HFF-Myc (cell line): ENCODE results near the gene CNIH2.
"Not testable (repeated sequence)": the region's sequence is repeated elsewhere in the genome, so short reads cannot be mapped to it uniquely, and the experiment has no call there.

Experiments
- DNase-seq: peaks from one replicate; pipeline ENCODE4 v3.0.0-alpha.2; 2011; ENCODE audit warnings: low read depth; ENCODE audit errors: extremely low read depth
- H3K4me3 ChIP-seq: replicated peaks from 2 replicates; pipeline ENCODE4 v1.5.1; 2011; ENCODE audit warnings: low read depth, mild to moderate bottlenecking, control low read depth, low read length
- TF ChIP-seq, protein P1 (sequence below): IDR thresholded peaks from 2 replicates; pipeline ENCODE4 v1.5.1; 2012; ENCODE audit warnings: mild to moderate bottlenecking, low read depth, low read length, control low read depth; ENCODE audit errors: missing control alignments

The CNIH2 gene

DNA sequence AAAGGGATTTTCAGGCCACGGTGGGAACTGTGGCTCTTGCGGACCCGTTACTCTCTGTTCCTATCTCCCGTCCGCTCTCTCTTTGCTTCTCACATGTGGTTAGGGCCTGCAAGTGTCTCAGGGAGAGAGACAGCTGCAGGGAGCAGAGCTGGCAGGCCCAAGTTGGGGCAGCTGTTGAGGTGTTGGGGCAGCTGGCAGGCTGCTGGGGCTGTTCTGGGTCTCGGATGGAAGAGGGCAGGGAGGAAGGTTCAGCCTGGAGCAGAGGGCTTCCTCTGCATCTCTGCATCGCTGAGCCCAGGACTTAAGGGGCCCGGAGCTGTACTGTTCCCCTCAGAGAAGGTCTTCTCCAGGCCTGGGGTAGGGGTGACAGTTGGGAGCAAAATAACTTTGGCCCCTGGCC lies 2.6 kb upstream of the CNIH2 start:
- no peak for DNase-seq
- TF ChIP-seq, protein P1, sequence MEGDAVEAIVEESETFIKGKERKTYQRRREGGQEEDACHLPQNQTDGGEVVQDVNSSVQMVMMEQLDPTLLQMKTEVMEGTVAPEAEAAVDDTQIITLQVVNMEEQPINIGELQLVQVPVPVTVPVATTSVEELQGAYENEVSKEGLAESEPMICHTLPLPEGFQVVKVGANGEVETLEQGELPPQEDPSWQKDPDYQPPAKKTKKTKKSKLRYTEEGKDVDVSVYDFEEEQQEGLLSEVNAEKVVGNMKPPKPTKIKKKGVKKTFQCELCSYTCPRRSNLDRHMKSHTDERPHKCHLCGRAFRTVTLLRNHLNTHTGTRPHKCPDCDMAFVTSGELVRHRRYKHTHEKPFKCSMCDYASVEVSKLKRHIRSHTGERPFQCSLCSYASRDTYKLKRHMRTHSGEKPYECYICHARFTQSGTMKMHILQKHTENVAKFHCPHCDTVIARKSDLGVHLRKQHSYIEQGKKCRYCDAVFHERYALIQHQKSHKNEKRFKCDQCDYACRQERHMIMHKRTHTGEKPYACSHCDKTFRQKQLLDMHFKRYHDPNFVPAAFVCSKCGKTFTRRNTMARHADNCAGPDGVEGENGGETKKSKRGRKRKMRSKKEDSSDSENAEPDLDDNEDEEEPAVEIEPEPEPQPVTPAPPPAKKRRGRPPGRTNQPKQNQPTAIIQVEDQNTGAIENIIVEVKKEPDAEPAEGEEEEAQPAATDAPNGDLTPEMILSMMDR = no peak
- no peak overlapping the region for H3K4me3 ChIP-seq

DNA sequence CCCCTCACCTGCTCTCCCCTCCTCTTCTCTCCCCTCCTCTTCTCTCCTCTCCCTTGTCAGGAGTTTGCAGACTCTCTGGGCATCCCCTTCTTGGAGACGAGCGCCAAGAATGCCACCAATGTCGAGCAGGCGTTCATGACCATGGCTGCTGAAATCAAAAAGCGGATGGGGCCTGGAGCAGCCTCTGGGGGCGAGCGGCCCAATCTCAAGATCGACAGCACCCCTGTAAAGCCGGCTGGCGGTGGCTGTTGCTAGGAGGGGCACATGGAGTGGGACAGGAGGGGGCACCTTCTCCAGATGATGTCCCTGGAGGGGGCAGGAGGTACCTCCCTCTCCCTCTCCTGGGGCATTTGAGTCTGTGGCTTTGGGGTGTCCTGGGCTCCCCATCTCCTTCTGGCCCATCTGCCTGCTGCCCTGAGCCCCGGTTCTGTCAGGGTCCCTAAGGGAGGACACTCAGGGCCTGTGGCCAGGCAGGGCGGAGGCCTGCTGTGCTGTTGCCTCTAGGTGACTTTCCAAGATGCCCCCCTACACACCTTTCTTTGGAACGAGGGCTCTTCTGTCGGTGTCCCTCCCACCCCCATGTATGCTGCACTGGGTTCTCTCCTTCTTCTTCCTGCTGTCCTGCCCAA lies 1.9 kb upstream of the CNIH2 start:
- H3K4me3 ChIP-seq = no peak overlapping the region
- TF ChIP-seq, protein P1 = no peak
- no peak for DNase-seq

DNA sequence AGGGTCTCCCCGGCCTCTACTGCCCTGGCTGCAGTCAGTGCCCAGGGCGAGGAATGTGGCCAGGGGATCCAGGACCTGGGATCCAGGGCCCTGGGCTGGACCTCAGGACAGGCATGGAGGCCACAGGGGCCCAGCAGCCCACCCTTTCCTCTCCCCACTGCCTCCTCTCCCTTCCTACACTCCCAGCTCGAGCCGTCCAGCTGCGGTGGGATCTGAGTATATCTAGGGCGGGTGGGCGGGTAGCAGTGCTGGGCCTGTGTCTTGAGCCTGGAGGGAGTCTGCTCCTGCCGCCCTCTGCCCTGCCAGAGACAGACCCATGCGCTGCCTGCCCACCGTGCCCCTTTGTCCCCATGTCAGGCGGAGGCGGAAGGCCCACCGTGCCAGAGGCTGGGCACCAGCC lies 1.4 kb upstream of the CNIH2 start:
- H3K4me3 ChIP-seq, DNase-seq: not testable (repeated sequence)

DNA sequence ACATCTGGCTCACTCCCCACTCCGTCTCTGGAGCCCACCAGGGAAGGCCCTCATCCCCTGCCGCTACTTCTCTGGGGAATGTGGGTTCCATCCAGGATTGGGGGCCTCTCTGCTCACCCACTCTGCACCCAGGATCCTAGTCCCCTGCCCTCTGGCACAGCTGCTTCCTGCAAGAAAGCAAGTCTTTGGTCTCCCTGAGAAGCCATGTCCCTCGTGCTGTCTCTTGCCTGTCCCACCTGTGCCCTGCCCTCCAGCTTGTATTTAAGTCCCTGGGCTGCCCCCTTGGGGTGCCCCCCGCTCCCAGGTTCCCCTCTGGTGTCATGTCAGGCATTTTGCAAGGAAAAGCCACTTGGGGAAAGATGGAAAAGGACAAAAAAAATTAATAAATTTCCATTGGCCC lies 911 bp upstream of the CNIH2 start:
- DNase-seq, H3K4me3 ChIP-seq: not testable (repeated sequence)

DNA sequence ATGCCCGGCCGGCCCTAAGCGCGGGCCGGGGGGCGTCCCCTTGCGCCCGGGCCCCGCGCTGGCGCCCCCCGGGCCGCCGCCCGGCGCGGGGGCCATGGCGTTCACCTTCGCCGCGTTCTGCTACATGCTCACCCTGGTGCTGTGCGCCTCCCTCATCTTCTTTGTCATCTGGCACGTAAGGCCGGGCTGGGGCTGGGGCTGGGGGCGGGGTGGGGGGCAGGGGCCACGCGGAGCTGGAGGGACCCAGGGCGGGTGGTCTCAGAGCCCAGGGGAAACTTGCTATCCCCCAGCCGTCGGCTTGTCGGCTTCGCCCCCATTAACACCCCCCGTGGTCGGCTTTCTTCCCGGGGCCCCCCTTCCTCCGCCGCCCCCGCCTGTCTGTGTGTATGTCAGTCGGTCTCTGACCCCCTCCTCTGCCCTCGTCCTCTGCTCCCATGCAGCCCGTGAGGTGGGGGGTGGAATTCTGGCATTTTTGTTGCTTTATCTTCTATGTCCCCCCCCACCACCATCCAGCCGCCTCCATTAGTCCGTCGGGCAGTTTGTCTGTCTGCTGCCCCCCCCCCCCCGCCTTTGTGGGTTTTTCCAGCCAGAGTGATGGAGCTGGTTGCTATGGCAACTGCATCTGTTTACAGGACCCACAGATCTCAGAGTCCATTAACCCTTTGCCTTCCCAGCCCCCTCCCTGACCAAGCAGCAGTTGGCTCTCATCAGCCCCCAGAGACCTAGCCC lies 552 bp downstream of the CNIH2 start:
- no peak for DNase-seq
- TF ChIP-seq, protein P1 = no peak

DNA sequence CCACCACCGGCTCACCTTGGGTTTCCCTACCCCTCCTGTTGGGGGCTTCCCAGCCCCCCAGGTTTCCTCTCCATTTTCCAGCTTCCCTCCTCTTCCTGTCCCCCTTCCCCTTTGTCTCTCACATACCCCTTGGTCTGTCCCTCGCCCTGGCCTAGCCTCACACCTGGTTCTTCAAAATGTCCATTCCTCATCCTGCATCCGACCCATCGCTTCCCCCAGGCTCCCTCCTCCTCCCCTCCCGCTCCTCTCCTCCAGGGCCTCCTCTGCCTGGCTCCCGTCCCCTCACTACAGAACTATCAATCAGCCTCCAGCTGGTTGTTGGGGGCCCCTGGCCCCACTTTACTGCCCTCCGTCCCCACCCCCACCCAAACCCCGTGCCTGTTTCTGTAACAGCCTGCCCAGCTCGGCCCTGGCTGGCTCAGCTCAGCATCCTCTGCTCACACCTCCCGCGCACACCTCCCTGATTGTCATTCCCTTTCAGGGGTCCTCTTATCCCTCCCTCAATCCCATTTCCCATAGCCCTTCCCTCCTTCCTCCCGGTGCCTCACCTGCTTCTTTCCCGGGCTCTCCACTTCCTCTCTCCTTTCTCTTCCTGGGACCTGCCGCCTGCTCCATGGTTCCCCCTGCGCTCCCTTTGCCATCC lies 1.2 kb downstream of the CNIH2 start:
- no peak overlapping the region for H3K4me3 ChIP-seq
- TF ChIP-seq, protein P1 = no peak
- DNase-seq = no peak

More for the DNA sequence above, 552 bp downstream of the CNIH2 start:
- no peak overlapping the region for H3K4me3 ChIP-seq

DNA sequence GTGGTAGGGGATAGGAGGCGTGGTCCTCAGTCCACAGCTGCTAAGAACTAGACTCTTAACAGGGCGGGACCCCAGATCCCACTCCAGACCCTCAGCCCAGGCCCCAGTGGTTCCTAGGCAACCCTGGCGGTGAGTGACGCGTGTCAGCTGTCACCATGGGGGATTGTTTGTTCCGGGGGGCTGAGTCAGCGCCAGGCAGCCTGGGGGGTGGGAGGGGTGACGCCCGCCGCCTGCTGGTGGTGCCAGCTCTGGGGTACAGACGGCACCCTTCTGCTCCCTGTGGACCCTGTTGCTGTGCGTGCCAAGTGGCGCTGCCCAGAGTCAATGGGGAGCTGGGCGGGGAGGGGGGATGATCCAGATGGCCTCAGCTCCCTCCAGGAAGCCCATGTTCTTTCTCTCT lies 2.5 kb downstream of the CNIH2 start:
- no peak for DNase-seq
- H3K4me3 ChIP-seq = no peak overlapping the region
- TF ChIP-seq, protein P1 = no peak

DNA sequence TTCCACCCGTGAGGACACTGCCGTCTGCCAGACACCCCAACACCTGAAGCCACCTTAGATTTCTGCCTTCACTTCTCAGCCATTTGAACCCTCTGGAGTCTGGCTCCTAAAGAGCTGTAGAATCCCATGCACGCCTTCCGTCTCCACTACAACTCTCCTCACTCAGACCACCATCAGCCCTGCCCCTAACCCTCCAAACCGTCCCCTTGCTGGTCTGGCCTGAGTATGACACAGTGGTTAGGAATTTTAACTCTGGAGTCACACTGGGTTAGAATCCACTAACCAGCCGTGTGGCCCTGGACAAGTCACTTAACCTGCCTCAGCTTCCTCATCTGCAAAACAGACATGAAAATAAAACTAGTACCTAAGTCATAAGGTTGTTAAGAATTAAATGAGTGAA lies 3.0 kb downstream of the CNIH2 start:
- TF ChIP-seq, protein P1 = no peak
- no peak overlapping the region for H3K4me3 ChIP-seq
- no peak for DNase-seq
